HepG2 (cell line): ENCODE results near the gene RNF123. TPM values are rescaled to one million over a fixed set of nuclear protein-coding genes. Genes with fewer than 3 reads are reported as not detected.

ENCODE experiments used
- CBX5 ChIP-seq: sonication (generic); formaldehyde crosslinking; IDR thresholded peaks from 2 replicates; pipeline ENCODE4 v1.4.0; 2020; ENCODE audit warnings: missing genetic modification reagents, borderline replicate concordance
- FOXO1 ChIP-seq: sonication (generic); formaldehyde crosslinking; IDR thresholded peaks from 2 replicates; pipeline ENCODE4 v1.4.0; 2020; ENCODE audit warnings: missing genetic modification reagents
- GMEB2 ChIP-seq: IDR thresholded peaks from 2 replicates; pipeline ENCODE4 v1.6.1; 2016; ENCODE audit warnings: missing biosample characterization, missing genetic modification reagents, low read depth
- KAT2B ChIP-seq: fragments of 150-350 bp; IDR thresholded peaks from 2 replicates; pipeline ENCODE4 v1.6.1; 2014; ENCODE audit warnings: low read depth, low read length, borderline replicate concordance
- KDM6A ChIP-seq: IDR thresholded peaks from 2 replicates; pipeline ENCODE4 v1.6.1; 2016; ENCODE audit warnings: low read depth
- MXD4 ChIP-seq: IDR thresholded peaks from 2 replicates; pipeline ENCODE4 v1.6.1; 2016; ENCODE audit warnings: mild to moderate bottlenecking, missing biosample characterization, missing genetic modification reagents
- NFKB2 ChIP-seq: sonication (generic); formaldehyde crosslinking; IDR thresholded peaks from 2 replicates; pipeline ENCODE4 v1.4.0; 2020; ENCODE audit warnings: missing genetic modification reagents, borderline replicate concordance
- NR2F1 ChIP-seq, 2 experiments: fragments of 450-650 bp in 1 of 2; formaldehyde crosslinking in 1 of 2; IDR thresholded peaks; 2 replicates each; pipeline versions ENCODE4 v1.5.0 to v1.6.1; 2016 to 2020; ENCODE audit warnings: mild to moderate bottlenecking in 1 of 2, missing compliant biosample characterization in 1 of 2, missing genetic modification reagents in 1 of 2, moderate library complexity in 1 of 2
- PHF5A ChIP-seq: IDR thresholded peaks from one replicate; pipeline ENCODE4 v1.6.1; 2018; ENCODE audit warnings: low read depth, missing genetic modification reagents; ENCODE audit not compliant: unreplicated experiment
- POGK ChIP-seq: sonication (generic); formaldehyde crosslinking; conservative IDR thresholded peaks from 2 replicates; pipeline ENCODE4 v1.8.0; 2022; ENCODE audit warnings: mild to moderate bottlenecking, moderate library complexity, missing genetic modification reagents
- REXO4 ChIP-seq: sonication (generic); formaldehyde crosslinking; IDR thresholded peaks from 2 replicates; pipeline ENCODE4 v1.8.0; 2022; ENCODE audit warnings: missing genetic modification reagents, mild to moderate bottlenecking, borderline replicate concordance
- TFDP2 ChIP-seq: sonication (generic); formaldehyde crosslinking; IDR thresholded peaks from 2 replicates; pipeline ENCODE4 v1.4.0; 2020; ENCODE audit warnings: missing genetic modification reagents
- TOPORS ChIP-seq: sonication (generic); formaldehyde crosslinking; IDR thresholded peaks from 2 replicates; pipeline ENCODE4 v1.8.0; 2023; ENCODE audit warnings: mild to moderate bottlenecking, missing genetic modification reagents
- YEATS2 ChIP-seq: sonication (generic); formaldehyde crosslinking; IDR thresholded peaks from 2 replicates; pipeline ENCODE4 v1.4.0; 2020; ENCODE audit warnings: missing genetic modification reagents, borderline replicate concordance
- ZBTB25 ChIP-seq: IDR thresholded peaks from 2 replicates; pipeline ENCODE4 v1.6.1; 2018; ENCODE audit warnings: missing genetic modification reagents
- ZC3H4 ChIP-seq: sonication (generic); formaldehyde crosslinking; IDR thresholded peaks from 2 replicates; pipeline ENCODE4 v1.4.0; 2020; ENCODE audit warnings: missing genetic modification reagents, borderline replicate concordance
- ZKSCAN8 ChIP-seq: IDR thresholded peaks from 2 replicates; pipeline ENCODE4 v1.6.1; 2016; ENCODE audit warnings: borderline replicate concordance, missing genetic modification reagents, missing compliant biosample characterization
- ZNF34 ChIP-seq: sonication (generic); formaldehyde crosslinking; IDR thresholded peaks from 2 replicates; pipeline ENCODE4 v1.4.0; 2020; ENCODE audit warnings: mild to moderate bottlenecking, missing genetic modification reagents, borderline replicate concordance
- ZNF512 ChIP-seq: sonication (generic); formaldehyde crosslinking; IDR thresholded peaks from 2 replicates; pipeline ENCODE4 v1.4.0; 2020; ENCODE audit warnings: mild to moderate bottlenecking, missing genetic modification reagents
- ZNF556 ChIP-seq: sonication (generic); formaldehyde crosslinking; IDR thresholded peaks from 2 replicates; pipeline ENCODE4 v1.4.0; 2020; ENCODE audit warnings: mild to moderate bottlenecking, missing genetic modification reagents, borderline replicate concordance
- ZNF672 ChIP-seq: sonication (generic); formaldehyde crosslinking; IDR thresholded peaks from 2 replicates; pipeline ENCODE4 v1.8.1; 2022; ENCODE audit warnings: missing genetic modification reagents
- polyA plus RNA-seq, 8 experiments: library from polyadenylated mRNA; depleted of rRNA in 3 of 8; stranded (reverse) in 7 of 8; unstranded in 1 of 8; fragments of >200 nt; fragmentation: Illumina TruSeq in 4 of 8; extraction: Trizol in 4 of 8; gene quantifications; 2 replicates each; pipeline versions ENCODE4 v1.2.1 to v1.2.3, GENCODE V29; 2011 to 2016; ENCODE audit warnings: low read depth in 4 of 8, missing spikeins in 1 of 8, mixed read lengths in 1 of 8; ENCODE audit not compliant: insufficient read depth in 1 of 8
- total RNA-seq, 5 experiments: library from RNA; depleted of rRNA; stranded (reverse); fragments of >200 nt; fragmentation: Illumina TruSeq; extraction: Trizol; gene quantifications; 2 replicates each; pipeline ENCODE4 v1.2.3, GENCODE V29; 2016; ENCODE audit warnings: low read depth in 1 of 5

The RNF123 gene
- total and polyA plus RNA-seq, 2 of the 13 experiments (the other 11 are each of a cell fraction or from before 2014, with no cell fraction given): 29.9 to 82.2 TPM

GRCh38 chr3:49673715-49674496, 15.5 kb upstream of the RNF123 start, which contains the start of gene APEH (continued):
- TF ChIP-seq TOPORS (CRISPR knock-in tag) (no peak), KDM6A (CRISPR knock-in tag) (no peak), REXO4 (no peak), ZNF556 (no peak), ZC3H4 (no peak), KAT2B (no peak), TFDP2 (peak; percentile 53), GMEB2 (peak; percentile 79), NR2F1 (CRISPR knock-in tag; IDR thresholded peaks at IDR 0.05) (no peak), CBX5 (CRISPR knock-in tag) (no peak; the same call in 1 of the 2 replicates), ZNF512 (CRISPR knock-in tag) (no peak), PHF5A (CRISPR knock-in tag) (no peak), POGK (peak; percentile 53; the same call in 1 of the 2 replicates), ZBTB25 (no peak), ZNF672 (no peak), ZKSCAN8 (peak; percentile 50; the same call in 1 of the 2 replicates), NFKB2 (CRISPR knock-in tag) (no peak), ZNF34 (peak; percentile 26; the same call in 1 of the 2 replicates), YEATS2 (CRISPR knock-in tag) (peak; percentile 17; the same call in 1 of the 2 replicates), FOXO1 (CRISPR knock-in tag) (no peak), MXD4 (no peak; the same call in 1 of the 2 replicates)
